GM12891 (cell line): Measurements from ENCODE around the gene MRPS11.
A peak's percentile ranks its signal among the peaks of the same experiment; 100 is the strongest.

ENCODE experiments used
- DNase-seq: peaks from one replicate; pipeline ENCODE4 v3.0.0; 2011; ENCODE audit warnings: low spot score; ENCODE audit not compliant: insufficient read length
- FAIRE-seq: peaks from 2 replicates; lab custom pipeline; 2011; peaks lifted over from hg19 to GRCh38; lab: Jason Lieb, UNC
- PAX5 ChIP-seq: IDR thresholded peaks from 2 replicates; pipeline ENCODE4 v1.6.1; 2011; ENCODE audit warnings: low read length, moderate library complexity, mild to moderate bottlenecking; ENCODE audit not compliant: insufficient read depth, severe bottlenecking
- POLR2A ChIP-seq: IDR thresholded peaks from 2 replicates; pipeline ENCODE4 v1.6.1; 2011; ENCODE audit warnings: low read depth, low read length, control low read depth
- POLR2AphosphoS5 ChIP-seq: IDR thresholded peaks from 2 replicates; pipeline ENCODE4 v1.6.1; 2011; ENCODE audit warnings: low read depth, low read length, control low read depth
- POU2F2 ChIP-seq: IDR thresholded peaks from 2 replicates; pipeline ENCODE4 v1.6.1; 2011; ENCODE audit warnings: low read depth, mild to moderate bottlenecking, control low read depth, low read length, moderate library complexity
- SPI1 ChIP-seq: IDR thresholded peaks from 2 replicates; pipeline ENCODE4 v1.6.1; 2011; ENCODE audit warnings: low read depth, low read length, control low read depth
- TAF1 ChIP-seq: IDR thresholded peaks from 2 replicates; pipeline ENCODE4 v1.6.1; 2011; ENCODE audit warnings: low read depth, low read length, control low read depth

Gene MRPS11

DNA sequence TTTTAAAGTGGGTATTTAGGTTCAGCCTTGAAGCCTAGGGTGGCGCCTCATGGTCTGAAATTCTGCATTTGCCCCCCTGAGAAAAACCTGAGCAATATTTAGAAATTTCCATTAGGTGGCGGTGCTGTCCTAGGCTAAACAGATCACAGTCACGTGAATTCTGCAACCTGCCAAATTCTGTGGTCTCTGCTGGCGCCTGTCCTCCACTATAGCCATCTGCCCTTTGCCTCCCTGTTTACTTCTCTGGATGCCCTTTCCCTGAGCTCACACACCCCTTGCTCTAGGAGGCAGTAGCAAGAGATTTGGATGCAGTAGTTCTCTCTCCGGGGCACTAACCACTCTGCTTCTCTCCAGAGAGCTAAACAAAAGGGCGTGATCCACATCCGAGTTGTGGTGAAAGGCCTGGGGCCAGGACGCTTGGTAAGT, 9.1 kb downstream of the MRPS11 start:
- peak; percentile 13 for FAIRE-seq
- TF ChIP-seq PAX5 (no peak), SPI1 (no peak), TAF1 (no peak), POLR2AphosphoS5 (no peak)
- DNase-seq, result no peak

DNA sequence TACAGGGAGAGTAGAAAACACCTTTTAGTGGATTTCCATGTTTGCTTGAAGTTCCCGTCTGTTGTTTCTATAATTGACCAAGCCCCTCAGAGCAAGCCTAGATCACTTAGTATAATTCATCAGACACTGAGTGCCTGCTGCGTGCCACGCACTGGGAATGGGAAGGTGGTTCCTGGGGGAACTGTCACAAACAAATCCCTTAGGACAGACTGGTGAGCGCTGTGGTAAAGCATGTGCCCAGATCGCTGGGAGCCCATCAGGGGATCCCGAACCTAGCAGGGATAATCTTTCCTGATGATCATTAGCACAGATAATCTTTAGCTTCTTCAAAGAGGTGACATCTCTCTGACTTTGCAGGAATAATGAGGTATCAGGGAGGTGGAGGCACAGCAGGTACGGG, 9.6 kb downstream of the MRPS11 start:
- TF ChIP-seq POU2F2, result no peak
- TF ChIP-seq TAF1, result no peak
- TF ChIP-seq SPI1, result no peak
- TF ChIP-seq POLR2AphosphoS5, result no peak
- no peak for TF ChIP-seq POLR2A
- TF ChIP-seq PAX5, result no peak
- DNase-seq (no peak), FAIRE-seq (no peak)

DNA sequence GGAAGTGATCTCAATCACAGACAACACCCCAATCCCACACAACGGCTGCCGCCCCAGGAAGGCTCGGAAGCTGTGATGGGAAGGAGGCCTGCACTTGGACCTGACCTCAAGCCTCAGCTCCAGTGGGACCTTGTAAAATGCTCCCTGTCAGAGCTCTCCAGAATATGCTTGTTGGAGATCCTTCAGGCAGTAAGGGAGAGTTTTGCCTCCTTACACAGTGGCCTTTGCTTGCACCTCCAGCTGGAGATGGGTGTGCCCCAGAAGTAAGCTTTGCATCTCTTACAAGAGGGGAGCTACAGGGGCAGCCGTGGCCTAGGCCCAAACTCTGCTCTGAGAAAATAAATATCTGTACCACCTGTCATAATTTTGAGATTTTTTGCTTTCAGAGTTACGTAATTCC, 10.4 kb downstream of the MRPS11 start:
- no peak for DNase-seq
- no peak for FAIRE-seq
- TF ChIP-seq TAF1, result no peak
- no peak for TF ChIP-seq SPI1
- no peak for TF ChIP-seq PAX5
- no peak for TF ChIP-seq POU2F2
- TF ChIP-seq POLR2A, result no peak
- TF ChIP-seq POLR2AphosphoS5, result no peak

DNA sequence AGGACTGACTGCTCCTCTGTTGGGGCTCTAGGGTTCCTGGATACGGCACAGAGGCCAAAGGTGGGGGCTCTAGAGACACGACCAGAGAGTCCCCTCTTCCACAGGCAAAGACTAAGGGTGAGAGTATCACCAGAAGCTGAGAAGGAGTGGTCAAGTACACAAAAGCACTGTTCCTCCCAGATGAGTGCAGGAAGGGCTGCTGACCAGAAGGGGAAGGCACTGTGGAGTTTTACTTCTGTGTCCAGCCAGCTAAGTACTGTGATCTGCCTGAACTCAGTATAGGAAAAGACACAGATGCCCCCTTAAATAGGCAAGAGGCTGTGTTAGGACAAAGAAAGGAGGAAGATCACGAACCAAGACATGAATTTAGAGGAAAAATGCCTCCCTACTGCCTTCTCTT, 11.7 kb downstream of the MRPS11 start:
- no peak for FAIRE-seq
- no peak for DNase-seq
- TF ChIP-seq PAX5, result no peak
- no peak for TF ChIP-seq POLR2AphosphoS5
- TF ChIP-seq POU2F2, result no peak
- no peak for TF ChIP-seq TAF1
- no peak for TF ChIP-seq SPI1
- TF ChIP-seq POLR2A, result no peak

DNA sequence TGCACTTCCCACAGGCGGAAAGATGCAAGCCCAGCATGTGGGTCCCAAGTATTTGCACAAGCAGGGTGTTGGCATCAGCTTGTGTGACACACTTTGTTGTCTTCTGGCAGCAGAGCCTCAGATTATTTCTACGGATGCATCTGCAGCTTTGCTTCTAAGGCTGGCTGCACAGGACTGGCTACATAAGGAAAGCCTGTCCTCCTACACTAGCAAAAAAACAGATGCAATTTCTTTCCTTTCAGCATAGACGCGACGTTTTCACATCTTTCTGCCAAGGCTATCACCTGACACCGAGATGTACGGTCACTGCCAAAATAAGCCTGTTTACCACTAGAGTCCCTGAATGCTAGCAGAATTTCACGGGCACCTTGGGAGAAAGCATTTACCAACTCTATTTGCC, 13.5 kb downstream of the MRPS11 start:
- TF ChIP-seq POU2F2 (no peak), TAF1 (no peak), POLR2AphosphoS5 (no peak), SPI1 (no peak), POLR2A (no peak), PAX5 (no peak)
- FAIRE-seq, result no peak
- DNase-seq, result no peak

DNA sequence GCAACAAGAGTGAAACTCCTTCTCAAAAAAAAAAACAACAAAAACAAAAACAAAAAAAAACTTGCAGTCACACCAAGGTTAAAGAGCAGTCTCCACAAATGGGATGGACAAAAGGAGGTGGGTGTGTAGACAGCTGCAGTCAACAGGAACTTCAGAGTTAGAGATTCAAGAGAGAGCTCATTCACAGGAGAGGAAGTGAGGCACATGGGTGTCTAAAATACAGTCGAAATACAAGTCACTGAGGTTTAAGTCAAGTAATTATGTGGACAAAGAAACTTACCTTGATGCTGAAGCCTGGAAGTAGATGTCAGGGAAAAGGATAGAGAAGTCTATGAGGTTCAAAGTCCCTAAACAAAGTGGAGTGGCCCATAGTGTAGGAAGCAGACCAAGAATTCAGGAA, 14.8 kb downstream of the MRPS11 start:
- DNase-seq (no peak), FAIRE-seq (no peak)
- TF ChIP-seq POLR2A (no peak), PAX5 (no peak), SPI1 (peak; percentile 53; the same call in 1 of the 2 replicates), TAF1 (no peak), POLR2AphosphoS5 (no peak), POU2F2 (no peak)

DNA sequence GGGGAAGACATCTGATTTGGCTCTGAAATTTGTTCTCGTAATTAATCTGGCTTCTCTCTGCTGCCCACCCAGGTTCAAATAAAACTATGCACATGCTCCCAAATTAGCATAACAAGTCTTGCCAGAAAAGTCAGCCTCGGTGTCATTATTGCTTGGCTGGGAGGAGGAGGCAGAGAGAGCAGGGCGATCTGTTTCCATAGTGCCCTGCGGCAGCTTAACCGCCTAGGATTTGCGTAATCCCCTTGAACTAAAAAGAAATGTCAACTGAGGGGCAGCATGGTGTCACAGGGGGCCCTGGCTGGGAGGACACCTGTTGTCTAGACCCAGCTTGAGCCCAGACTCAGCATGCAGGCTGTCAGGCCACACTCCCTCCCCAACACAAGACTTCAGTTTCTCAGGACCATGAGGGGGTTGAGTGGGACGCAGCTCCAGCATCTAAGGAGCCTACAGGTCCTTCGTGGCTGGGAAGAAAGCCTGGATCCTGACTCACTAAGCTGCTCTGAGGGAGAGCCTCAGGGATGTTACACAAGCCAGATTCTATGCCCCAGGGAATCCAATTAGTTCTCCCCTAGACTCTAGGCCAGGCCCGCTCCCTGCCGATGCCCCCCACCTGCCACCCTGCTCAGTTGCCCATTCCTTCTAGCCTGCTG, 17.3 kb downstream of the MRPS11 start:
- DNase-seq, result no peak
- FAIRE-seq, result no peak
- no peak for TF ChIP-seq TAF1
- TF ChIP-seq POLR2A, result no peak
- no peak for TF ChIP-seq PAX5
- TF ChIP-seq SPI1, result no peak
- TF ChIP-seq POLR2AphosphoS5, result no peak
- no peak for TF ChIP-seq POU2F2

DNA sequence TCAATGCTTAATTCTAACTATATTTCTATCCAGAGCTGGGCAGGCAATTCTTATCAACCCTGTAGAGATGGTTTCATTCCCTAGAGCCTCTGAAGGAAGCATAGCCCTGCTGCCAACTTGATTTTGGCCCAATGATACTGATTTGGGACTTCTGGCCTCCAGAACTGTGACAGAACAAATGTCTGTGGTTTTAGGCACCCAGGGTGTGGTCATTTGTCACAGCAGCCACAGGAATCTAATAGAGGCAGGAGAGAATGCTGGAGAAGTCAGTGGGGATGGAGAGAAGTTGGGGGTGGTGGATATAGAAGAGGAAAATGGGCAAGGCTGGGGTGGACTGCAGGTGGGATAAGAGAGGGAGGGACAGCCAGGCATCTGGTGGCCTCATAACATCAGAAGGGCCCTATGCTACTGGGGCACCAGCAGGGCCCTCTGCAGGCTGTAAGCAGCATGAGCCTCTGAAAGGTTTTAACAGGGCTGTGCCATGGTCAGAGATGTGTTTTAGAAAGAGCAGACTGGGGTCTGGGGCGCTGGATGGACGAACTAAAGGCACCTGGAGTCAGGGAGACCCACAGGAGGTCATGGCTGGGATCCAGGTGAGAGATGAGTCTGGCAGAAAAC, 19.8 kb downstream of the MRPS11 start:
- FAIRE-seq, result no peak
- TF ChIP-seq PAX5 (no peak), POLR2A (no peak), TAF1 (no peak), SPI1 (no peak), POLR2AphosphoS5 (no peak), POU2F2 (no peak)
- DNase-seq, result no peak

DNA sequence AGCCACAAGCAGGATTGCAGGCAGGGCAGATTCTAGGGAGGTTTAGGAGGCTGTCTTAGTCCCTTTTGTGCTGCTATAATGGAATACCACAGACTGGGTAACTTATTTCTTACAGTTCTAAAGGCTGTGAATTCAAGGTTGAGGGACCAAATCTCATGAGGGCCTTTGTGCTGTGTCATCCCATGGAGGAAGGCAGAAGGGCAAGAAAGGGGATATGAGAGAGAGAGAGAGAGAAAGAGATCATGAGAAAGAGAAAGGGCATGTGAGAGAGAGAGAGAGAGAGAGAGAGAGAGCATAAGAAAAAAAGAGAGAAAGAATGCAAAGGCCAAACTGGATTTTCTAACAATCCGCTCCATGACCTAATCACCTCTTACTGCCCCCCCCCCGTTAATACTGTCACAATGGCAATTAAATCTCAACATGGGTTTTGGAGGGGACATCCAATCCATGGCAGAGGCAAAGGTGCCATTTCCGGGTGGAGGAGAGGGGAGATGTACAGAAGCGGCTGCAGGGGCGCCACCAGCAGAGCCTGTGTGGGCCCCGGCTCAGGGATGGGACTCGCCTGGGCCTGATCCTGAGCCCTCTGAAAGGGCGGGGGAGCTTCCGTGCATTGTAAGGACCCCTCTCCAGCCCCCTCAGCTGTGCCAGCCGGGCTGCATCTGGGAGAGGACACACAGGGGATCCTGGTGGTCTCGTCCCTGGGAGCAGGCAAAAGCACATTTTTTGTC, 20.5 kb downstream of the MRPS11 start:
- no peak for DNase-seq
- TF ChIP-seq TAF1, result no peak
- no peak for TF ChIP-seq POLR2A
- TF ChIP-seq POU2F2, result no peak
- no peak for TF ChIP-seq POLR2AphosphoS5
- no peak for TF ChIP-seq SPI1
- TF ChIP-seq PAX5, result no peak
- no peak for FAIRE-seq
